DOHH2 (cell line): Measurements from ENCODE around the gene SDHB.

Source experiments
- CTCF ChIP-seq: fragments of 200-600 bp; sonication (generic); IDR thresholded peaks from one replicate; pipeline ENCODE4 v1.5.1; 2014; ENCODE audit warnings: antibody characterized with exemption, mild to moderate bottlenecking, low read depth, low read length; ENCODE audit not compliant: poor library complexity, severe bottlenecking
- EZH2phosphoT487 ChIP-seq: fragments of 200-600 bp; sonication (generic); IDR thresholded peaks from 2 replicates; pipeline ENCODE4 v1.6.1; 2017; ENCODE audit warnings: borderline replicate concordance, mild to moderate bottlenecking, antibody characterized with exemption, low read length, moderate library complexity, mixed read lengths

DNA sequence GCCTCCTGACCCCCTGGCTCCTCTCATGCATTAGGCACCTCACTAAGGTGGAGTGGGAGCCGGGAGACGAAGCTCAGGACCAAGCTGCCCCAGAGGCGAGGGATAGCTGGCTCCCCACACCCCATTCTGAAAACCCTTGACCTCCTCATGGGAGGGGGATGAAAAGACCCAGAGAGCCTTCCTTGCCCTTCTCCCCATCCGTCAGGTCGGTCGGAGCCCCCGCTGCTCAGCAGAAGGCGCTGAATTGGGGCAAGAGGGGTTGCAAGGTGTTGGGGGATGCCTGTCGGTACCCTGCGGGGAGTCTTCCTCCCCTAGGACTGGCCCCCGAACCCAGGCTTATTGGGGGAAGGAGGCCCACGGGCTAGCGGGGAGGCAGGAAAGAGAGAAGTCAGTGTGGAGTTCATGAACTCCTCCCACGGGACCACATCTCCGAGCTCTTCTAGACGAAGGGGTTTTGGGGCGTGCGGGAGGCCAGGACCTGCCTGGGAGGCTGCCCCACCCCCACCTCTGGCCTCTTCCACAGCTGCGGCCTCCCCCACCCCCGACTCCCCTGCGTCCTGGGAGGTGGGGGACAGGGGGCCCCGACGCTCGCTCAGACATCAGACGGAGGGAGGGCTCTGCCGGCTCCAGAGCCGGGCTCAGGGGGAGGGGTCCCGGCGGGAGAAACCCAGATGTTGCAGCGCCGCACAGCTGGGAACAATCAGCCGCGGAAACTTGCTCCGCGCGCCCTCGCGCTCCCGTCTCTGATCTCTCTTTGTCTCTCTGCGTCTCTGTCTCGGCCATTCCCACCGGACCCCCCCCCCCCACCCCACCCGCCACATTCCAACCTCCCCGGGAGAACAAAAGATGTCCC, 74.1 kb downstream of the SDHB start:
- TF ChIP-seq CTCF = no peak
- no peak for TF ChIP-seq EZH2phosphoT487
